CD4-positive, alpha-beta T cell treated with Interleukin-6 for 4 hours (primary cell): ENCODE data around the gene NUMBL.
A peak's percentile ranks its signal among the peaks of the same experiment; 100 is the strongest.

ENCODE experiments used
- DNase-seq: peaks from one replicate; pipeline ENCODE4 v3.0.0-alpha.2; 2020; ENCODE audit warnings: mixed read lengths

NUMBL gene

GRCh38 chr19:40688987-40689338 is 1.5 kb downstream of the NUMBL start:
- no peak for DNase-seq

- DNase-seq = no peak
These were observed 2.1 kb downstream of the NUMBL start for GRCh38 chr19:40688309-40688708.

- no peak for DNase-seq
These were observed 2.9 kb downstream of the NUMBL start for GRCh38 chr19:40687525-40688016.

GRCh38 chr19:40686882-40687524 is 3.4 kb downstream of the NUMBL start:
- DNase-seq = no peak

- no peak for DNase-seq
These were observed 4.9 kb downstream of the NUMBL start for GRCh38 chr19:40685563-40685962.

GRCh38 chr19:40685016-40685526 is 5.4 kb downstream of the NUMBL start:
- DNase-seq = no peak

- DNase-seq = no peak
These were observed 6.2 kb downstream of the NUMBL start for GRCh38 chr19:40684280-40684679.

- no peak for DNase-seq
These were observed 7.0 kb downstream of the NUMBL start for GRCh38 chr19:40683437-40683836.

GRCh38 chr19:40682431-40682964 is 8.0 kb downstream of the NUMBL start:
- DNase-seq = no peak

GRCh38 chr19:40681039-40681438 is 9.4 kb downstream of the NUMBL start:
- no peak for DNase-seq

- no peak for DNase-seq
These were observed 13.3 kb downstream of the NUMBL start for GRCh38 chr19:40677156-40677555.

- no peak for DNase-seq
These were observed 16.2 kb downstream of the NUMBL start for GRCh38 chr19:40674291-40674690.

GRCh38 chr19:40673397-40673796 is 17.1 kb downstream of the NUMBL start:
- DNase-seq = no peak

GRCh38 chr19:40672573-40673299 is 17.7 kb downstream of the NUMBL start:
- DNase-seq = no peak

- no peak for DNase-seq
These were observed 18.4 kb downstream of the NUMBL start for GRCh38 chr19:40672038-40672437.

- no peak for DNase-seq
These were observed 19.0 kb downstream of the NUMBL start for GRCh38 chr19:40671404-40671803.

GRCh38 chr19:40668991-40669614 is 21.3 kb downstream of the NUMBL start:
- DNase-seq = no peak

- DNase-seq = no peak
These were observed 22.8 kb downstream of the NUMBL start for GRCh38 chr19:40667602-40668001.

- no peak for DNase-seq
These were observed 23.5 kb downstream of the NUMBL start for GRCh38 chr19:40666803-40667438.

- DNase-seq = peak; percentile 26
These were observed 26.5 kb downstream of the NUMBL start for GRCh38 chr19:40663695-40664692.

GRCh38 chr19:40662925-40663694 is 27.3 kb downstream of the NUMBL start:
- DNase-seq = peak; percentile 95
